ENCODE data around the gene SLC26A6.

The SLC26A6 gene

DNA sequence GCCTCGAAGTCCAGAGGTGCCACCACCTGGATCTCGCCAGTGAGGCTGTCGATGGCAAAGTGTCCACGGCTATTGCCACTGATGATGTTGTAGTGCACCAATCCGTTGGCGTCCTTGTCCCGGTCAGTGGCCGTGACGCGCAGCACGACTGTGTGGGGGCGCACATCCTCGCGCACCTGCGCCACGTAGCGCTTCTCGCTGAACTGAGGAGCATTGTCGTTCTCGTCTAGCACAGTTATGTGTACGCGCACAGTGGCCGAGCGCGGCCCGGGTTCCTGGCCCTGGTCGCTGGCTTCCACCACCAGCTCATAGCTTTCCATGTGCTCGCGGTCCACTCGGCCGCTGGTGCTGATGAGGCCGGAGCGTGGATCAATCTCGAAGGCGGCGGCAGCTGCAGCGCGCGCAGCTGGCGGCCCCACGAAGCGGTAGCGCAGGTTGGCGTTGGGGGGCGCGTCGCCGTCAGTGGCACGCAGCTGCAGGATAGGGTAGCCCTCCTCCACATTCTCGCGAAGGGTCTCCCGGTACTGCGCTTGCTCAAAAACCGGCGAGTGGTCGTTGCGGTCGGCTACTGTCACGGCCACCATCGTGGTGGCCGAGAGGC is 25.6 kb upstream of the SLC26A6 start:
- no peak for DNase-seq

GRCh38 chr3:48656841-48657281 is 21.6 kb upstream of the SLC26A6 start:
- peak in 1 of 2 donors; percentile 19 for DNase-seq

DNA sequence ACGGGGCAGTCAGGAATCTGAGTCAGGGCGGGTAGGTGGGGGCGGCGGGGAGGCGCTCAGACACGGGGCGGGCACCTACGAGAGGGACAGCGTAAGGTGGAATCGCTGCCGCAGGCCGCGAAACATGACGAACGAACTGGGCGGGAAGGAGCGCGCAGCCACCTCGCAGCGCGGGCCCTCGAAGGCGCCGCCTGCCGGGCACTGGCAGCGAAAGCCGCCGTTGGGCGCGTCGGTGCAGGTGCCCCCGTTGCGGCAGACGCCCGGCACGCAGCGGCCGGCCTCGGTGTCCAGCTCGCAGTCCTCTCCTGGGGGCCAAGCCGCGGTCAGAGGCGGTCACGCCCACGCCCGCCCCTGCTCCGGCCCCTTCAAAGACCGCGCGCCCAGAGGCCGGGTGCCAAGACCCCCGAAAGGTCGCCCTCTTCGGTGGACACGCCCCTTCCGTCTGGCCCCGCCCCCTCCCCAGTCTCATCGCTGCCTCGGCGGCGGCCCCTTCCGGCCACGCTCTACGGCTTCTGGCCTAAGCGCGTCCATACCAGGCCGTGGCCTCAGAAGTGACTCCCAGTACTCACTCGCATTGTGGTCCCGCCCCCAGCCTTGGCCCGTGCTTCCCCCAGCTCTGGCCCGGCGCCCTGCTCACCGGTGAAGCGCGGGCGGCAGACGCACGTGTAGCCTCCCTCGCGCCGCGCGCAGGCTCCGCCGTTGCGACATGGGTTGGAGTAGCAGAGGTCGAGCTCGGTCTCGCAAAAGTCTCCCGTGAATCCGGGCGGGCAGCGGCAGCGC is 21.0 kb upstream of the SLC26A6 start:
- DNase-seq, result peak; percentile 75 to 83

DNA sequence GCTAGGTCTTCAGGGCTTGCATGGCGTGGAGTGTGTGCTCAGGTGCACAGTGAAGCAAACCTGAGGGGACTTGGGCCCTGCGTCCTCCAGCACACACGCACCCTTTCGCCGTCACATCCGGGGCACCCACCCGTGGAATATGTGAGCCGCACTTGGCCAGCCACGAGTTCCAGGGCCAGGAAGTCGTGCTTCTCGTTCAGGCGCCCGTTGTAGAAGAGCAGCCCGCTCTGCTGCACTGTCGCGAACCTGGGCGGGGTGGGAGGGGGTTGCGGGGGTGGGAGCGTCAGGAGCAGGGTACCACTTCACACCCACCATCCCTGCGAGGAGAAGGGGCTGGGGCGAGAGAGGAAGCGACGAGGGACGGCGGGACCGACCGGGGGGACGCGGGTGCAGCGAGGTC is 20.3 kb upstream of the SLC26A6 start:
- DNase-seq, result peak in 1 of 2 donors; percentile 18

GRCh38 chr3:48655063-48655462 is 19.8 kb upstream of the SLC26A6 start:
- no peak for DNase-seq

- no peak for DNase-seq
Measured at GRCh38 chr3:48652923-48653715, 17.9 kb upstream of the SLC26A6 start.

DNA sequence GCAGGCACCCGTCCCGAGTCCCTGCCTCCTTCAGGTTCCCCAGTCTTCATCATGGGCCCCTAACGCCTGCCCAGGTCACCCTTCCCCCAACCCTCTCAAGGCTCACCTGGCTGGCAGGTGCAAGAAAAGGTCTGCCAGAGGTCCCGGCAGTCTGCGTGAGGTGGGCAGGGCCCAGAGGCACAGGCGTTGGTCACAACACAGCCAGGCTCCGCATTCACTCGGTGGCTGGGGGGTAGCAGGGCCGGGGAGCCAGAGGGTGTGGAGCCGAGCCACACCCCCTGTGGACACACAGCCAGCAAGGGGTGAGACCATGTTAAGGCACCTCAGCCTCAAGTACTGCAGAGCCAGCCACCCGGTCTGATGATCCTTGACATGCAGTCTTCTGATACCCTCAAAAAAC is 16.5 kb upstream of the SLC26A6 start:
- no peak for DNase-seq

GRCh38 chr3:48650723-48651122 is 15.5 kb upstream of the SLC26A6 start:
- no peak for DNase-seq

GRCh38 chr3:48648188-48648850 is 13.1 kb upstream of the SLC26A6 start:
- DNase-seq, result no peak

DNA sequence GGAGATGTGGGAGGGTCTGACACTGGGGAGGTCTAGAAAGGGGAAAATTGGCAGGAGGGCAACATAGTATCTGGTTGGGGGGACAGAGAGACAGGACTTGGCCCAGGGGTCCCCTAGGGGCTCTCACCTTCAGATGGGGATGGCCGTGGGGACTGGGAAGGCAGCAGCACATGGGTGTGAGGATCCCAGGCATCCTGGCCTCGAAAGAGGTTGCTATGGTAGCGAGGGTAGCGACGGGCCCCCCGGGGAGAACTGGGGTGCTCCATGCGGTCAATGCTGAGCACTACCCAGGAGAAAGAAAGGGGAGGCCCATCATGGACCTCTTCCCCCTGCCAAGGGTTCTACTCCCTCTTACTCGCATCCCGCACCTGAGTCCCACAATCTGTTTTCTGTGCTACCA is 12.5 kb upstream of the SLC26A6 start:
- DNase-seq, result no peak

GRCh38 chr3:48644898-48645760 is 9.9 kb upstream of the SLC26A6 start:
- DNase-seq, result no peak

GRCh38 chr3:48642605-48643004 is 7.3 kb upstream of the SLC26A6 start:
- no peak for DNase-seq

DNA sequence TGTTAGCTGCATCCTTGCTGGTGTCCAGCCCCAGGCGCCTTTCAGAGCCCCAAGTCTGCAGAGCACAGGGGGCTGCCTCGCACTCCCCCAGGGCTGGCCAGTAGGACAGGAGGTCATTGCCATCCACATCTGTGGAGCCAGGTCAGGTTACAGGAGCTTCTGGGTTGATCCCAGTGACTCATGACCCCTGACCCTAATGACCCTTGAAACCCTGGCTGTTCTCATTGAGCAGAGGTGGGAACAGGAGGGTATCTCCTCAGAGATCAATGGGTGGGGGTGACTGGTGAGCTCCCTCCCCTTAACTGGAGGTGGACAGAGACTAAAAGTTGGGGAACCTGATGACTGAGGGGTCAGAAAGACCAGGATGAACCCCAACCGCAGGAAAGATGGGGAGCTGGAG is 6.1 kb upstream of the SLC26A6 start:
- no peak for DNase-seq

DNA sequence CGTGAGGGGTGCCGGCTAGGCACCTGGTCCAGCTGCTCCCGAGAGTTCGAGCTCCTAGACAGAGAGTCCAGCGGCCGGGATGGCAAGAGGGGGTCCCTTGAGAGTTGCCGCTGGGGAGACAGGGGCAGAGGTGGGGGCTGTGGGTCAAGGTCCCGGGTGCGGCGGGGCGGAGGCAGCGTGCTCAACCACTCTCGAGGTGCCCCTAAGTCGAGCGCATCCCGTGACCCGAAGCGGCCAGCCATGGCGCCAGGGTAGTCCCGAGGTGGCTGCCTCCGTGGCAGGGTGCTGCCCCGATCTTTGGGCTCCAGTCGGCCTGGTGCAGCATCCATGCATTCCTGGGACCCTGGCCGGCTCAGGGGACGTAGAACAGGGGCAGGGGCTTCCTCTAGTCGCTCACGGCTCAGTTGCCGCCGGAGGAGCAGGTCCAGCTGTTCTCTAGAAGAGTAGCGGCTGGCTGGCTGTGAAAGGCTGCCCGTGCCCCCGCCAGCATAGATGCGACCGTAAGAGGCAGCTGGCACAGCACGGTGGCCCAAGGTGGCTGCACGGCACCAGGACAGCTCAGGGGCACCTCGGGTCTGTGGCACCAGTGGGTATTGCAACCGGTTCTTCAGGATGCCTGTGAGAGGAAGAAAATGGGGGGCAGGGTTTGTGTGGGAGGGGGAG is 4.8 kb upstream of the SLC26A6 start:
- DNase-seq, result no peak

- DNase-seq, result no peak
Measured at GRCh38 chr3:48637305-48637704, 2.0 kb upstream of the SLC26A6 start.

DNA sequence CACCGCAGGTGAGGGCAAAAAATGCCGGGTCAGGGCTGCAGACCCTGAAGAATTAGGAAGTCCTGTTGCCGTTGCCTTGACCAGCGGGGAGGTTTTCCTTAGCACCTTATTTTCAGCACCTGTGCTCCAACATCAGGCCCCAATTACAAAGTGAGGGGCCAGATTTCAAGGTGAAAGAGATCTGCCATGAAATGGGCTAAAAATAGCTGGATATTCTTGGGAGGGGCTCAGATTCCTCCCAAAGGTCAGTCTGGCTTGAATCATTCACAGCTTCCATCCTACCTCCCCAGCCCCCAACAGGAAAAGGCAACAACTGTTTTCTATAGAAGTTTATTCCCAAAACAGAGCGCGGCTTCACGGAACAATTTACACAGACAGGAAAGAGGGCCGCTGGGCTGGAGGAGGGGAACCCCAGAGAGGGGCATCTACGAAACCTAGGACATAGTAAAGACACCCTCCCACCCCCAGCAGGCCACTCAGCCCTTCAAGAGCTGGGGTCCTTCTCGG is 941 bp upstream of the SLC26A6 start:
- DNase-seq, result no peak

- peak; percentile 25 to 34 for DNase-seq
Measured at GRCh38 chr3:48634661-48635221, 520 bp downstream of the SLC26A6 start.

DNA sequence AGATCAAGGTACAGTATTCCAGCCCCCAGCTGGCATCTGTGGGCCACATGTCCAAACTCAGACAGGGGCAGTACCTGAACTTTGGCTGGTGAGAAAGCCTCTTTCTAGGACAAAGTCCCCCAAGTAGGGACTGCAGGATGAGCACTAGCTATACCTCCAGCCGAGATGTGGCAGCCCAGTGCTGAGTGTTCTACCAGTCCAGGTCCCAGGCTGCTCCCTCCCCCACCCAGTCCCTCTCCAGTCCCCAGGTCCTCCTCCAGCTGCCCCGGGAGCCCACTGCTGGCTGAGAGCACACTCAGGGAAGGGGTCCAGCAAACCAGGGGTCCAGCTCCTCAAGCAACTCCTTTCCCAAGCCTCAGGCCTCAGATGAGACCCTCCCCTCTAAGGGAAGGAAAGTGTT is 1.5 kb downstream of the SLC26A6 start:
- DNase-seq, result no peak

DNA sequence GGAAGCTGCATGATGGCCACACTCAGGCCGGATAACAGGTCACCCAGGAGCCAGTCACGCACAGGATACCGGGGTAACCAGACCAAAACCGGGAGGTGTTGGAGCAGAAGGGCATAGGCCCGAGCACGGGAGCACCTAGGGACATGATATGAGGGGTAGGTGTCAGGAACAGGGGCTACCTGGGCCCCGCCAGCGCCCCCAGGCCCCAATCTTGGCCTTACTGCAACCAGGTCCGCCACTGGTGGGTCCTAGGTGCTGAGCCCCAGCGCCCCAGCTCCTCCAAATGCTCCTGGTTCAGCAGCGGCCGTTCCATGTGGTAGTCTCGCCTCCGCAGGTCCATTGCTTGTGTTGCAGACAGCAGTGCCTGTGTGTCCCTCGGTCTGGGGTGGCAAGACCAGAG is 2.0 kb downstream of the SLC26A6 start:
- no peak for DNase-seq

GRCh38 chr3:48631516-48632448 is 3.5 kb downstream of the SLC26A6 start:
- DNase-seq, result no peak

All from inflammatory macrophage (primary cell).